ENCODE measurements around the gene VASH2. TPM values are rescaled to one million over a fixed set of nuclear protein-coding genes. Genes with fewer than 3 reads are reported as not detected.

The VASH2 gene
- total and polyA plus RNA-seq, 2 donors = 0.82 to 7.6 TPM

DNA sequence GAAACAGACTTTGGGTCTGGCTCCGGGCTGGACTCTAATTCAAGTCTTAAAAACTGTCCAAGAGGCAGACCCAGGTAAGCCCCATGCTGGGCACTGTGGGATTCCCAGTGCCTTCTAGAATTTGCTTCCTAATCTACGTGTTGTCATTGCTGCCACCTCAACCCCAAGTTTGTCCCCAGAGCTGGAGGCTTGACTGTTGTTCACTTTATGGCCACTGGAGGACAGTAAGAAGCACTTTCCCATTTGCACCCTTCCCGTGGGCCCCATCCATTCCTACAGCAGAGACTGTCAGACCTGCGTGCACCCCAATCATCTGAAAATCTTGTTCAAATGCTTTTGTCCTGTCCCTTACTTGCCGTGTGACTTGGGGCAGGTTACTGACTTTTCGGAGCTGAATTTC is 29.4 kb upstream of the VASH2 start:
- no peak for DNase-seq (ENCODE audit: low read depth in 6 of 9, low spot score in 9 of 9)
- 81% methylated on average over 6 of the region's 6 CpGs for WGBS

DNA sequence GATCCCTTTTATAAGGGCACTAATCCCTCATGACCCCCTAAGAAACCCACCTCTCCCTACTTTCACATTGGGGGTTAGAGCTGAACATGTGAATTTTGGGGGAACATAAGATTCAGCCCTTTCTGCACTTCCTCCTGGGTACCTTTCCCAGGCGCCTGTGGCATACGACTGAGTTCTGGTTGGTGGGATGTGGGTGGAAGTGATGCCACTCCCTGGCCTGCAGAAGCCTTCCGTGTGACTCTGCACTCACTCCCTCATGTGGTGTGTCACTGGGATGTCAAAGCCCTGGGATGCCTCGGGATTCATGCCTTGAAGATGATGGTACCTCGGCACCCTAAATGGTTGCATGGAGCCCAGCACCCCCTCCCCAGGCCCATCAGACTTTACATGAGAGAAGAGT is 28.3 kb upstream of the VASH2 start:
- H3K9me3 ChIP-seq (ENCODE audit: control insufficient read depth in 2 of 2, insufficient read depth in 1 of 2, low read length in 1 of 2) = no peaks in the 10 kb centered on the region
- H3K4me3 ChIP-seq (ENCODE audit: low read length in 2 of 2) = no peak overlapping the region
- peaks cover 0 to under 1% of the 10 kb centered on the region in 2 donors for H3K27me3 ChIP-seq (ENCODE audit: control insufficient read depth in 2 of 2, insufficient read depth in 1 of 2, low read length in 1 of 2)
- H3K27ac ChIP-seq (ENCODE audit: low read depth in 1 of 2, low read length in 1 of 2) = no peak overlapping the region
- 90% methylated on average over 5 of the region's 5 CpGs for WGBS
- no peaks in the 10 kb centered on the region for H3K4me1 ChIP-seq (ENCODE audit: control insufficient read depth in 2 of 2, insufficient read depth in 2 of 2, low read length in 2 of 2)
- H3K36me3 ChIP-seq (ENCODE audit: control insufficient read depth in 2 of 2, insufficient read depth in 2 of 2, low read length in 1 of 2) = no peaks in the 10 kb centered on the region
- no peak for DNase-seq (ENCODE audit: low read depth in 6 of 9, low spot score in 9 of 9)

More for the DNA sequence above, 29.4 kb upstream of the VASH2 start:
- Histone ChIP-seq H3K27me3 (ENCODE audit: control insufficient read depth in 2 of 2, insufficient read depth in 1 of 2, low read length in 1 of 2) (peaks cover 0 to 3% of the 10 kb centered on the region in 2 donors), H3K27ac (ENCODE audit: low read depth in 1 of 2, low read length in 1 of 2) (no peak overlapping the region), H3K4me1 (ENCODE audit: control insufficient read depth in 2 of 2, insufficient read depth in 2 of 2, low read length in 2 of 2) (peaks cover 0 to 3% of the 10 kb centered on the region in 2 donors), H3K4me3 (ENCODE audit: low read length in 2 of 2) (no peak overlapping the region), H3K36me3 (ENCODE audit: control insufficient read depth in 2 of 2, insufficient read depth in 2 of 2, low read length in 1 of 2) (no peaks in the 10 kb centered on the region), H3K9me3 (ENCODE audit: control insufficient read depth in 2 of 2, insufficient read depth in 1 of 2, low read length in 1 of 2) (no peaks in the 10 kb centered on the region)

DNA sequence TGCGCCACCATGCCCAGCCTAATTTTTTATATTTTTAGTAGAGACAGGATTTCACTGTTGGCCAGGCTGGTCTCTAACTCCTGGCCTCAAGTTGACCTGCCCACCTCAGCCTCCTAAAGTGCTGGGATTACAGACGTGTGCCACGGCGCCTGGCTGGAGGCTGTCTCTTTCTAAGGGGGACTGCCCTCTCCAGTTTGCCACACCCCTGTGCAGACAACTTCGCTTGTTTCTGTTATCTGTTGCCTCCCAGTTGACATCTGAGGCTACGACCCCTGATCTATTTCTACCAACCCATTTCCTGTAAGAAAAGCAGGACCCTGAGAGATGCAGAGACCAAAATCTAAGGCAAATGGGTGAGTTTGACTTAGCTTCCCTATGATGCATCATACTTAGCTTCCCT is 24.0 kb upstream of the VASH2 start:
- Histone ChIP-seq H3K9me3 (ENCODE audit: control insufficient read depth in 2 of 2, insufficient read depth in 1 of 2, low read length in 1 of 2) (no peaks in the 10 kb centered on the region), H3K36me3 (ENCODE audit: control insufficient read depth in 2 of 2, insufficient read depth in 2 of 2, low read length in 1 of 2) (no peaks in the 10 kb centered on the region), H3K27ac (ENCODE audit: low read depth in 1 of 2, low read length in 1 of 2) (no peak overlapping the region), H3K4me3 (ENCODE audit: low read length in 2 of 2) (no peak overlapping the region), H3K27me3 (ENCODE audit: control insufficient read depth in 2 of 2, insufficient read depth in 1 of 2, low read length in 1 of 2) (no peaks in the 10 kb centered on the region), H3K4me1 (ENCODE audit: control insufficient read depth in 2 of 2, insufficient read depth in 2 of 2, low read length in 2 of 2) (peaks cover 0 to 5% of the 10 kb centered on the region in 2 donors)
- 86% methylated on average over 6 of the region's 6 CpGs for WGBS
- DNase-seq (ENCODE audit: low read depth in 6 of 9, low spot score in 9 of 9) = no peak

DNA sequence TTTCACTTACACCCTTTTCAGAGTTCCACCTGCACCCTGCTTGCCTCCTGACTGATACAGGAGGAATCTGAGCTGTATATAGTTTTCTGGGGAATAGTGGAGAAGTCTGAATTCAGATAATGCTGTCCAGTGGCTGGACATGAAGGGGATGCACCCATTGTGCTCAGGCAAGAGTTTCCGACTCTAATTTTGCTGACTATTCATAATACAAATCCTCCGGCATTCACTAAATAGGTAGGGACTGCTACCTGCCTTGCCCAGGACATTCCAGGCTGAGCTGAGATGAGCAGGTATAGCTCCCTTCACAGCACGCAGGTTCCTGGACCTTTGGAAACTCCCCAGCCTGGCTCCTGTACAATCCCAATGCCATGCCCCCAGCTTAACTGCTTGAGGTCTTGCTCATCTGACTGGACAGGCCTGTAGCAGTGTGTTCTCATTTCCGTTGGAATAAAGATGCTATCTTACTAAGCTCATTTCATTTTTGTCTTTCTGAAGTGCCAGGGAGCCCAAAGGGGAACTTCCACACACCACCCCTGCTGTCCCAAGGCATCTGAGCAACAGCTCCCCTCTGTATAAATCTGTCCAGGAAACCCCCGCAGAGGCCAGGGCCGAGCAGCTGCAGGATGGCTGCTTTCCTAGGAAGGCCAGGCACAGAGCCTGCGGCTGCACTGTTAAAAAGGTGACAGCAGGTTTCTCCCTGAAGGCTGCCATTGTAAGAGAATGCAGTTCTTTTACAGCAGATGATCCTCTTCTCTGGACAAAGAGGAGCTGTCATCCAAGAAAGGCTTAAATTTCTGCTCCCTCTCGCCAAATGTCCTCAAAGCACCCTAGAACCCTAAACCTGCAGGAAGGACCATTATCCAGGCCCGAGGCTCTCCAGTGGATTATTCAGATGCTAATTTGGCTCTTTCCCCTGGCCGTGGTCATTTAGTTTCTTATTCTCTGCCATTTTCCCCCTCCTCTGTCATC is 21.7 kb upstream of the VASH2 start:
- no peak for DNase-seq (ENCODE audit: low read depth in 6 of 9, low spot score in 9 of 9)
- no peaks in the 10 kb centered on the region for H3K9me3 ChIP-seq (ENCODE audit: control insufficient read depth in 2 of 2, insufficient read depth in 1 of 2, low read length in 1 of 2)
- WGBS = 62% methylated on average over 10 of the region's 10 CpGs
- H3K27ac ChIP-seq (ENCODE audit: low read depth in 1 of 2, low read length in 1 of 2) = peak overlapping the region in 1 of 2 donors; percentile 18
- peaks cover 0 to 5% of the 10 kb centered on the region in 2 donors for H3K4me1 ChIP-seq (ENCODE audit: control insufficient read depth in 2 of 2, insufficient read depth in 2 of 2, low read length in 2 of 2)
- H3K36me3 ChIP-seq (ENCODE audit: control insufficient read depth in 2 of 2, insufficient read depth in 2 of 2, low read length in 1 of 2) = no peaks in the 10 kb centered on the region
- H3K27me3 ChIP-seq (ENCODE audit: control insufficient read depth in 2 of 2, insufficient read depth in 1 of 2, low read length in 1 of 2) = no peaks in the 10 kb centered on the region
- H3K4me3 ChIP-seq (ENCODE audit: low read length in 2 of 2) = no peak overlapping the region

DNA sequence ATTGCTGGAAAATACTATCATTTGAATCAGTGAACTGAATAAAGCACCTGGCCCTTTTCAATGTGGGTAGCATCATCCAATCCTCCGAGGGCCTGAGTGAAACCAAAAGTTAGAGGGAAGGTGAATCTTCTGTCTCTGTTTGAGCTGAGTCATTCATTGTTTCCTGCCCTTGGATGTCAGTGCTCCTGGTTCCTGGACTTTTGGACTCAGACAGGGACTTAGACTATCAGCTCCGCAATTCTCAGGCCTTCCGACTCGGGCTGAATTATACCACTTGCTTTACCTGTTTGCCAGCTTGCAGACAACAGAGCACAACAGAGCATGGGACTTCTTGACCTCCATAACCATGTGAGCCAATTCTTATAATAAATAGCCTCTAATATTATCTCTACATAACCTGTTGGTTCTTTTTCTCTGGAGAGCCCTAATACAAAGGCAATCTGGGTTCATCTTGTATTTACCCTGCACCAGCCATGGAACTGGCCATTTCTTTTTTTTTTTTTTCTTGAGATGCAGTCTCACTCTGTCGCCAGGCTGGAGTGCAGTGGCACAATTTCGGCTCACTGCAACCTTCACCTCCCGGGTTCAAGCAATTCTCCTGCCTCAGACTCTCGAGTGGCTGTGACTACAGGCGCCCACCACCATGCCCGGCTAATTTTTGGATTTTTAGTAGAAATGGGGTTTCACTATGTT is 19.2 kb upstream of the VASH2 start:
- 87% methylated on average over 10 of the region's 10 CpGs for WGBS
- DNase-seq (ENCODE audit: low read depth in 6 of 9, low spot score in 9 of 9) = no peak

DNA sequence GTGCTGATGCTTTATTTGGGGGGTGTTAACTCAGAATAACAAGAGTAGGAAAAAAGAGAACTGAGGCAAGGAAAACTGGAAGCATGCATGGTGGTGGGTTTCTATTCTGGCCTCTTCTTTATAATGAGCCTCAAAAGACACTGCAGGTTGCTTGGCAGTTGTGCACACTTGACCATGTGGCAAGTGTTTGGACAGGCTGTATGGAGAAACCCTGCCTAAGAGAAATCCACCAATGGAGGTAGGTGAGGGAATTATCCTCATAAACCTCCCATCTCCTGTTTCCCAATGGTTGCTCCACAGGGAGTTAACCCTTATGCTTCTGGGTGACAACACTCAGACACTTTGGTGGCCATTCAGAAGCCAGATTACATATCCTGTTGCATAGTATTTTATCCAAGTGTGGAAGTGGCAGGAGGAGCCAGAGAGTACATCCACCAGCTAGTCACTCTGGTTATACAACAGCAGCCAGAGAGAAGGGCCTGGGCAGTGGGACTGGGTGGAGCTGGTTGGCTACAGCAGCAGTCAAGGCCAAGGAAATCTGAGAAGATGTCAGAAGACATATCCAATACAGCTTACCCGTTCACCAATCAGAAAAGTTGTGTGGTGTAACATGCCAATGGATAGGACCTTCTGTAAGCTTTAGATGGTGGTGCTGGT is 16.4 kb upstream of the VASH2 start:
- no peak for DNase-seq (ENCODE audit: low read depth in 6 of 9, low spot score in 9 of 9)
- H3K27ac ChIP-seq (ENCODE audit: low read depth in 1 of 2, low read length in 1 of 2) = no peak overlapping the region
- 93% methylated on average over 1 of the region's 1 CpG for WGBS
- H3K27me3 ChIP-seq (ENCODE audit: control insufficient read depth in 2 of 2, insufficient read depth in 1 of 2, low read length in 1 of 2) = no peaks in the 10 kb centered on the region
- H3K9me3 ChIP-seq (ENCODE audit: control insufficient read depth in 2 of 2, insufficient read depth in 1 of 2, low read length in 1 of 2) = no peaks in the 10 kb centered on the region
- no peak overlapping the region for H3K4me3 ChIP-seq (ENCODE audit: low read length in 2 of 2)
- peaks cover 2 to 3% of the 10 kb centered on the region in 2 donors for H3K4me1 ChIP-seq (ENCODE audit: control insufficient read depth in 2 of 2, insufficient read depth in 2 of 2, low read length in 2 of 2)
- no peaks in the 10 kb centered on the region for H3K36me3 ChIP-seq (ENCODE audit: control insufficient read depth in 2 of 2, insufficient read depth in 2 of 2, low read length in 1 of 2)

More for the DNA sequence above, 19.2 kb upstream of the VASH2 start:
- Histone ChIP-seq H3K36me3 (ENCODE audit: control insufficient read depth in 2 of 2, insufficient read depth in 2 of 2, low read length in 1 of 2) (no peaks in the 10 kb centered on the region), H3K4me3 (ENCODE audit: low read length in 2 of 2) (no peak overlapping the region), H3K27ac (ENCODE audit: low read depth in 1 of 2, low read length in 1 of 2) (no peak overlapping the region), H3K4me1 (ENCODE audit: control insufficient read depth in 2 of 2, insufficient read depth in 2 of 2, low read length in 2 of 2) (peaks cover 0 to 5% of the 10 kb centered on the region in 2 donors), H3K27me3 (ENCODE audit: control insufficient read depth in 2 of 2, insufficient read depth in 1 of 2, low read length in 1 of 2) (no peaks in the 10 kb centered on the region), H3K9me3 (ENCODE audit: control insufficient read depth in 2 of 2, insufficient read depth in 1 of 2, low read length in 1 of 2) (no peaks in the 10 kb centered on the region)

DNA sequence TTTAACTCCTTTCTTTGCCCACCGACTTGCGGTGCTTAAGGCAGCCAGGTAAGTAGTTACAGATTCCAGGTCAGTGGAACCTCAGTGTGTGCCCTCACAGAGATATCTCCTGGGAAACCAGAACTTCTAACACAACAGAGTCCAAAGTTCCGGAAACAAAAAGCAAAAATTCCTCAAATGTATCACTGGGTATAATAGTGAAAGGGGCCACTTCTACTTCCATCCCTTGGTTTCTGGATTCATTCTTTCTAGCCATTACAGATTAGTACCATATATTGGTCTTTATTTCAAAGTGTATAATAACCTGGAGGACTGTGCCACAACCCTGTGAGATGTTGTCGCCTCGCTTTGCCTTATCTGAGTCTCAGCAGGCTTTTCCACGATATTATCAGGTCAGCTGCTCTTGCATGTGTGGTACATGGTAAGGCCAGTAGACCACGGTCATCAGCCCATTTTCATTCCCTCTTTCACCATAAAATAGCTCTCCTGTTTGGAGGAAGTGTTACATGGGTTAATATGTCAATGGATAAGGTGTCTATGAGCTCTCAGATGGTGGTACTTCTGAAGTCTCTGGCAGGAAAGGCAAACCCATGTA is 14.9 kb upstream of the VASH2 start:
- H3K9me3 ChIP-seq (ENCODE audit: control insufficient read depth in 2 of 2, insufficient read depth in 1 of 2, low read length in 1 of 2) = no peaks in the 10 kb centered on the region
- 96% methylated on average over 7 of the region's 7 CpGs for WGBS
- H3K36me3 ChIP-seq (ENCODE audit: control insufficient read depth in 2 of 2, insufficient read depth in 2 of 2, low read length in 1 of 2) = no peaks in the 10 kb centered on the region
- no peak overlapping the region for H3K4me3 ChIP-seq (ENCODE audit: low read length in 2 of 2)
- no peak overlapping the region for H3K27ac ChIP-seq (ENCODE audit: low read depth in 1 of 2, low read length in 1 of 2)
- no peaks in the 10 kb centered on the region for H3K27me3 ChIP-seq (ENCODE audit: control insufficient read depth in 2 of 2, insufficient read depth in 1 of 2, low read length in 1 of 2)
- no peak for DNase-seq (ENCODE audit: low read depth in 6 of 9, low spot score in 9 of 9)
- H3K4me1 ChIP-seq (ENCODE audit: control insufficient read depth in 2 of 2, insufficient read depth in 2 of 2, low read length in 2 of 2) = peaks cover 0 to 3% of the 10 kb centered on the region in 2 donors

DNA sequence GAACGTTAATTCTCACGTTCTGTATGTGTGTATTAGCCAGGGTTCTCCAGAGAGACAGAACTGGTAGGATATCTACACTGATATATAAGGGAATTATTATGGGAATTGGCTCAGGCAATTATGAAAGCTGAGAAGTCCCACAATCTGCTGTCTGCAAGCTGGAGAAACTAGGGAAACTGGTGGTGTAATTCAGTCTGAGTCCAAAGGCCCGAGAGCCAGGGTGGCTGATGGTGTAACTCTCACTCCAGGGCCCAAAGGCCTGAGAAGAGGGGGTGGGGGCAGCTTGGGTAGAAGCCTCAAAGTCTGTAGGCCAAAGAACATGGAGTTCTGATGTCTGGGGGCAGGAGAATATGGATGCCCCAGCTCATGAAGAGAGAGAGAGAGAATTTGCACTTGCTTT is 13.3 kb upstream of the VASH2 start:
- no peaks in the 10 kb centered on the region for H3K36me3 ChIP-seq (ENCODE audit: control insufficient read depth in 2 of 2, insufficient read depth in 2 of 2, low read length in 1 of 2)
- 97% methylated on average over 3 of the region's 3 CpGs for WGBS
- no peak overlapping the region for H3K27ac ChIP-seq (ENCODE audit: low read depth in 1 of 2, low read length in 1 of 2)
- H3K27me3 ChIP-seq (ENCODE audit: control insufficient read depth in 2 of 2, insufficient read depth in 1 of 2, low read length in 1 of 2) = no peaks in the 10 kb centered on the region
- no peaks in the 10 kb centered on the region for H3K9me3 ChIP-seq (ENCODE audit: control insufficient read depth in 2 of 2, insufficient read depth in 1 of 2, low read length in 1 of 2)
- H3K4me1 ChIP-seq (ENCODE audit: control insufficient read depth in 2 of 2, insufficient read depth in 2 of 2, low read length in 2 of 2) = peaks cover 0 to 3% of the 10 kb centered on the region in 2 donors
- no peak for DNase-seq (ENCODE audit: low read depth in 6 of 9, low spot score in 9 of 9)
- no peak overlapping the region for H3K4me3 ChIP-seq (ENCODE audit: low read length in 2 of 2)

Measured in thymus (tissue), 11 donors.